HL-60 (cell line): ENCODE measurements around the gene HMCN2.

Experiments
- CTCF ChIP-seq: IDR thresholded peaks from one replicate; pipeline ENCODE4 v1.5.1; 2011; ENCODE audit warnings: low read length, control low read depth, inconsistent platforms; ENCODE audit not compliant: insufficient read depth
- POLR2AphosphoS5 ChIP-seq: IDR thresholded peaks from 2 replicates; pipeline ENCODE4 v1.6.1; 2012; ENCODE audit warnings: low read depth

GRCh38 chr9:130452835-130453234, 187.3 kb downstream of the HMCN2 start:
- no peak for TF ChIP-seq CTCF
- TF ChIP-seq POLR2AphosphoS5: no peak
